HepG2 (cell line): ENCODE results near the gene RBM43. TPM values are rescaled to one million over a fixed set of nuclear protein-coding genes. Genes with fewer than 3 reads are reported as not detected.

ENCODE experiments used
- ATAC-seq: fragments of 200-7000 bp; cut with Tn5 transposase; 3 replicates; pipeline ENCODE4 v1.9.1; 2020; ENCODE audit warnings: mild to moderate bottlenecking, moderate library complexity
- BruUV-seq: library from RNA; stranded (reverse); fragments of 400-500 nt; replicated peaks from 2 replicates; lab custom pipeline; 2021; lab: Mats Ljungman, UMichigan
- CTCF ChIA-PET: fragments of 300-600 bp; formaldehyde crosslinking; extraction: SDS; loops from one replicate; lab custom pipeline; 2021; ENCODE audit warnings: low total read pairs, inconsistent platforms, low intra/inter-chr PET ratio; lab: Yijun Ruan, JAX
- POLR2A ChIA-PET: fragments of 350-600 bp; sonication (Branson Sonifier 250); formaldehyde crosslinking; loops from one replicate; lab custom pipeline; 2020; ENCODE audit warnings: antibody characterized with exemption, inconsistent platforms; lab: Yijun Ruan, JAX
- DNase-seq: peaks from one replicate; pipeline ENCODE4 v3.0.0-alpha.2; 2015; ENCODE audit warnings: low spot score
- FAIRE-seq: peaks from 3 replicates; lab custom pipeline; 2011; peaks lifted over from hg19 to GRCh38; lab: Jason Lieb, UNC
- H2AFZ ChIP-seq: one replicate; pipeline ENCODE4 v1.6.1; 2011; ENCODE audit warnings: low read length, inconsistent platforms
- H3K27ac ChIP-seq: fragments of 300-600 bp; 3 replicates; pipeline ENCODE4 v1.8.0; 2011; ENCODE audit warnings: mixed run types, mild to moderate bottlenecking, mixed read lengths, low read length, inconsistent platforms; ENCODE audit not compliant: insufficient read depth; ENCODE audit errors: extremely low read length
- H3K27me3 ChIP-seq, 2 experiments: fragments of 200-600 bp in 1 of 2; 2 replicates in 1 of 2; 3 replicates in 1 of 2; pipeline versions ENCODE4 v1.6.0 to v1.8.0; 2011; ENCODE audit warnings: low read length in 2 of 2, mild to moderate bottlenecking in 2 of 2, moderate library complexity in 2 of 2, inconsistent platforms in 1 of 2; ENCODE audit not compliant: insufficient read depth in 2 of 2, control insufficient read depth in 1 of 2
- H3K36me3 ChIP-seq, 2 experiments: fragments of 200-600 bp in 1 of 2; replicated peaks in 1 of 2; 2 replicates in 1 of 2; 3 replicates in 1 of 2; pipeline versions ENCODE4 v1.5.1 to v1.8.0; 2011; ENCODE audit warnings: low read length in 2 of 2, inconsistent platforms in 1 of 2; ENCODE audit not compliant: insufficient read depth in 2 of 2, control insufficient read depth in 1 of 2
- H3K4me1 ChIP-seq: 2 replicates; pipeline ENCODE4 v1.5.1; 2012; ENCODE audit warnings: low read length, inconsistent platforms; ENCODE audit not compliant: insufficient read depth
- H3K4me2 ChIP-seq: 2 replicates; pipeline ENCODE4 v1.6.0; 2011; ENCODE audit warnings: low read depth, low read length, inconsistent platforms
- H3K4me3 ChIP-seq, 3 experiments: fragments of 200-600 bp in 1 of 3; sonication (generic), shearing (Covaris generic) in 1 of 3; replicated peaks in 1 of 3; 2 replicates each; pipeline ENCODE4 v1.5.1; 2011 to 2016; ENCODE audit warnings: low read length in 3 of 3, inconsistent platforms in 2 of 3, low read depth in 2 of 3, mild to moderate bottlenecking in 2 of 3, control low read depth in 1 of 3, mixed read lengths in 1 of 3; ENCODE audit not compliant: insufficient read depth in 1 of 3
- H3K79me2 ChIP-seq: one replicate; pipeline ENCODE4 v1.6.1; 2011; ENCODE audit warnings: low read length, inconsistent platforms; ENCODE audit not compliant: insufficient read depth
- H3K9ac ChIP-seq: 2 replicates; pipeline ENCODE4 v1.6.0; 2011; ENCODE audit warnings: mild to moderate bottlenecking, low read depth, low read length, inconsistent platforms; ENCODE audit not compliant: insufficient read depth
- H3K9me3 ChIP-seq: 2 replicates; pipeline ENCODE4 v1.5.1; 2012; ENCODE audit warnings: mild to moderate bottlenecking, low read length
- H4K20me1 ChIP-seq: 2 replicates; pipeline ENCODE4 v1.6.0; 2011; ENCODE audit warnings: inconsistent platforms, mild to moderate bottlenecking, low read length, moderate library complexity; ENCODE audit not compliant: insufficient read depth
- ARID3A ChIP-seq: IDR thresholded peaks from 2 replicates; pipeline ENCODE4 v1.6.1; 2012; ENCODE audit warnings: low read depth, low read length, improper control_type of control experiment
- ATAD3A ChIP-seq: sonication (generic); formaldehyde crosslinking; IDR thresholded peaks from 2 replicates; pipeline ENCODE4 v1.4.0; 2020; ENCODE audit warnings: missing genetic modification reagents
- ATF2 ChIP-seq: sonication (generic); formaldehyde crosslinking; IDR thresholded peaks from 2 replicates; pipeline ENCODE4 v1.4.0; 2020; ENCODE audit warnings: missing genetic modification reagents
- FOXC1 ChIP-seq: sonication (generic); formaldehyde crosslinking; IDR thresholded peaks from 2 replicates; pipeline ENCODE4 v1.8.0; 2022; ENCODE audit warnings: mild to moderate bottlenecking, missing genetic modification reagents, borderline replicate concordance
- NR1H2 ChIP-seq: sonication (generic); formaldehyde crosslinking; IDR thresholded peaks from 2 replicates; pipeline ENCODE4 v1.8.1; 2022; ENCODE audit warnings: low read depth, missing genetic modification reagents, borderline replicate concordance
- SMARCE1 ChIP-seq: fragments of 450-650 bp; IDR thresholded peaks from 2 replicates; pipeline ENCODE4 v1.6.1; 2017; ENCODE audit warnings: borderline replicate concordance
- SRSF4 ChIP-seq: fragments of 200-400 bp; formaldehyde crosslinking; IDR thresholded peaks from one replicate; pipeline ENCODE4 v1.6.1; 2018; ENCODE audit warnings: mild to moderate bottlenecking, low read depth, low read length, moderate library complexity; ENCODE audit not compliant: poor library complexity, severe bottlenecking
- ZBTB1 ChIP-seq: sonication (generic); formaldehyde crosslinking; IDR thresholded peaks from 2 replicates; pipeline ENCODE4 v1.4.0; 2020; ENCODE audit warnings: missing genetic modification reagents, borderline replicate concordance
- ZNF549 ChIP-seq: sonication (generic); formaldehyde crosslinking; IDR thresholded peaks from 2 replicates; pipeline ENCODE4 v1.5.0; 2020; ENCODE audit warnings: missing genetic modification reagents
- ZNF564 ChIP-seq: sonication (generic); formaldehyde crosslinking; IDR thresholded peaks from 2 replicates; pipeline ENCODE4 v1.8.1; 2023; ENCODE audit warnings: mild to moderate bottlenecking, missing genetic modification reagents
- ZNF569 ChIP-seq: sonication (generic); formaldehyde crosslinking; IDR thresholded peaks from 2 replicates; pipeline ENCODE4 v1.5.0; 2020; ENCODE audit warnings: mild to moderate bottlenecking, missing genetic modification reagents, moderate library complexity, borderline replicate concordance
- ZNF747 ChIP-seq: sonication (generic); formaldehyde crosslinking; IDR thresholded peaks from 2 replicates; pipeline ENCODE4 v1.8.1; 2023; ENCODE audit warnings: missing genetic modification reagents, mild to moderate bottlenecking, borderline replicate concordance
- ZNF761 ChIP-seq: sonication (generic); formaldehyde crosslinking; conservative IDR thresholded peaks from 2 replicates; pipeline ENCODE4 v1.4.0; 2020; ENCODE audit warnings: mild to moderate bottlenecking, missing genetic modification reagents
- WGBS: methylation state at CpG from one replicate; pipeline ENCODE4 v1.1.6; 2017; ENCODE audit warnings: low lambda C conversion rate; 5-methylcytosine and 5-hydroxymethylcytosine counted together
- in situ Hi-C: cut with HindIII; loops from 2 replicates; pipeline ENCODE4 v1.10.0; 2017; ENCODE audit warnings: low pct_unique_long_range_greater_than_20kb; ENCODE audit not compliant: extremely low pct_ligation_motif_present
- intact Hi-C: fragments of 100-400 bp; cut with micrococcal nuclease; formaldehyde crosslinking; loops from one replicate; pipeline ENCODE4 v1.10.0; 2022; ENCODE audit not compliant: unreplicated experiment
- polyA plus RNA-seq, 8 experiments: library from polyadenylated mRNA; depleted of rRNA in 3 of 8; stranded (reverse) in 7 of 8; unstranded in 1 of 8; fragments of >200 nt; fragmentation: Illumina TruSeq in 4 of 8; extraction: Trizol in 4 of 8; gene quantifications; 2 replicates each; pipeline versions ENCODE4 v1.2.1 to v1.2.3, GENCODE V29; 2011 to 2016; ENCODE audit warnings: low read depth in 4 of 8, missing spikeins in 1 of 8, mixed read lengths in 1 of 8; ENCODE audit not compliant: insufficient read depth in 1 of 8
- total RNA-seq, 5 experiments: library from RNA; depleted of rRNA; stranded (reverse); fragments of >200 nt; fragmentation: Illumina TruSeq; extraction: Trizol; gene quantifications; 2 replicates each; pipeline ENCODE4 v1.2.3, GENCODE V29; 2016; ENCODE audit warnings: low read depth in 1 of 5

Gene RBM43
- total and polyA plus RNA-seq, 2 of the 13 experiments (the other 11 are each of a cell fraction or from before 2014, with no cell fraction given): 0.31 to 0.70 TPM

- no peak for ATAC-seq
- Histone ChIP-seq H3K36me3 (no peaks in the 10 kb centered on the region), H3K4me1 (no peaks in the 10 kb centered on the region), H3K9me3 (no peaks in the 10 kb centered on the region)
- POLR2A ChIA-PET: no interaction called here
- no peak for TF ChIP-seq NR1H2 (CRISPR knock-in tag)
- TF ChIP-seq, all 625 proteins: peak for 0
- CTCF ChIA-PET: no interaction called here
- Histone ChIP-seq H3K9ac (no peak overlapping the region), H3K4me2 (no peak overlapping the region), H3K4me3 (no peak overlapping the region), H3K27me3 (0 out of 5 replicates have a peak, but pooled peaks cover 0 to 6% of the 10 kb centered on the region in 2 experiments), H3K79me2 (no peaks in the 10 kb centered on the region), H2AFZ (no peak overlapping the region), H3K27ac (no peak overlapping the region), H4K20me1 (no peaks in the 10 kb centered on the region)
- DNase-seq (no peak), FAIRE-seq (no peak)
- no TSS peak for BruUV-seq
- WGBS: 0% methylated on average over 1 of the region's 1 CpG
- in situ Hi-C loops (no loop called here), intact Hi-C loops (no loop called here)
Measured at GRCh38 chr2:151240433-151240832, 21.2 kb downstream of the RBM43 start.

- no peak overlapping the region for H2AFZ ChIP-seq
- H3K27ac ChIP-seq: no peak overlapping the region
- no peaks in the 10 kb centered on the region for H3K4me1 ChIP-seq
- DNase-seq (no peak), FAIRE-seq (no peak), ATAC-seq (no peak)
- H3K9ac ChIP-seq: no peak overlapping the region
- intact Hi-C loops (loop anchor here (2.0 to 5.0 kb wide), 4 partner anchors 207 to 1645 kb away; partner anchors contain the start of gene RND3), in situ Hi-C loops (loop anchor here (10.0 kb wide), 1 partner anchor 1645 kb away; no protein-coding TSS in a partner anchor)
- H3K27me3 ChIP-seq: 0 out of 5 replicates have a peak, but pooled peaks cover 0 to 6% of the 10 kb centered on the region in 2 experiments
- no peak overlapping the region for H3K4me2 ChIP-seq
- no peaks in the 10 kb centered on the region for H3K9me3 ChIP-seq
- H3K79me2 ChIP-seq: no peaks in the 10 kb centered on the region
- no peaks in the 10 kb centered on the region for H3K36me3 ChIP-seq
- POLR2A ChIA-PET: no interaction called here
- BruUV-seq: no TSS peak
- 21% methylated on average over 9 of the region's 9 CpGs for WGBS
- H3K4me3 ChIP-seq: no peak overlapping the region
- CTCF ChIA-PET: no interaction called here
- H4K20me1 ChIP-seq: no peaks in the 10 kb centered on the region
- TF ChIP-seq ATAD3A (CRISPR knock-in tag): no peak
- no peak for TF ChIP-seq ARID3A
- no peak for TF ChIP-seq ZNF564 (CRISPR knock-in tag)
- no peak for TF ChIP-seq SRSF4
- no peak for TF ChIP-seq ZNF761 (CRISPR knock-in tag)
- no peak for TF ChIP-seq ZNF549 (CRISPR knock-in tag)
- TF ChIP-seq ZNF569 (CRISPR knock-in tag): no peak
- no peak for TF ChIP-seq ATF2 (CRISPR knock-in tag)
- TF ChIP-seq ZNF747 (CRISPR knock-in tag): no peak
- TF ChIP-seq FOXC1 (CRISPR knock-in tag): no peak
- no peak for TF ChIP-seq SMARCE1
- no peak for TF ChIP-seq ZBTB1 (CRISPR knock-in tag)
Measured at GRCh38 chr2:151239624-151240023, 22.0 kb downstream of the RBM43 start.
